ENCODE data around the gene COQ9.

GRCh38 chr16:57419506-57419905, 27.8 kb upstream of the COQ9 start:
- no peak for TF ChIP-seq CTCF (IDR thresholded peaks at IDR 0.05)
- TF ChIP-seq POLR2A (IDR thresholded peaks at IDR 0.05): no peak

All from transverse colon (tissue), 3 donors.